ENCODE measurements around the gene MAP2K7.

DNA sequence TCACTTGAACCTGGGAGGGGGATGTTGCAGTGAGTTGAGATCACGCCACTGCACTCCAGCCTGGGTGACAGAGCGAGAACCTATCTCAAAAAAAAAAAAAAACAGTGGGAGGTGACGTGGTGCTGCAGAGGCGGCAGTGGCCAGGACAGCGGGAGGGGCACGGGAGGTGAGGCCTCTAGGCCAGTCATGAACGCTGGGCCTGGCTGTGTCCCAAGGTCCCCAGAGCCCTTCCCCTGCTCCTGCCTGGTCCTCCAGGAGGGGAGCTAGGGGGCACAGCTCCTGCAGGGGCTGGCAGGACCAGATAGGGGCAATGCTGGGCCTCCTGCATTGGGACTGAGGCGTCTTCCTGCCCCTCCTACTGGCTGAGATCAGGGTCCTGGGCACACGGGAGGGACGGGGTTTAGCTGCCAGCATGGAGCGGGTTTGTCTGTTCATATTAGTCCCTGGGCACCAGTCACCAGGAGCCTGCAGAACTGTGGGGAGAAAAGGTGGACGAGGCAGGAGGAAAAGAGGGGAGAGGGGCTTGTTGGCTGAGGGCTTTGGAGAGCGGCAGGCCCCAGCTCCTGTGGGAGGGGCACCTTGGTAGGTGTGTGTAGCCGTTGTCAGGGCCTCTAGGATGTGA lies 4.5 kb downstream of the MAP2K7 start:
- TF ChIP-seq, protein P1, sequence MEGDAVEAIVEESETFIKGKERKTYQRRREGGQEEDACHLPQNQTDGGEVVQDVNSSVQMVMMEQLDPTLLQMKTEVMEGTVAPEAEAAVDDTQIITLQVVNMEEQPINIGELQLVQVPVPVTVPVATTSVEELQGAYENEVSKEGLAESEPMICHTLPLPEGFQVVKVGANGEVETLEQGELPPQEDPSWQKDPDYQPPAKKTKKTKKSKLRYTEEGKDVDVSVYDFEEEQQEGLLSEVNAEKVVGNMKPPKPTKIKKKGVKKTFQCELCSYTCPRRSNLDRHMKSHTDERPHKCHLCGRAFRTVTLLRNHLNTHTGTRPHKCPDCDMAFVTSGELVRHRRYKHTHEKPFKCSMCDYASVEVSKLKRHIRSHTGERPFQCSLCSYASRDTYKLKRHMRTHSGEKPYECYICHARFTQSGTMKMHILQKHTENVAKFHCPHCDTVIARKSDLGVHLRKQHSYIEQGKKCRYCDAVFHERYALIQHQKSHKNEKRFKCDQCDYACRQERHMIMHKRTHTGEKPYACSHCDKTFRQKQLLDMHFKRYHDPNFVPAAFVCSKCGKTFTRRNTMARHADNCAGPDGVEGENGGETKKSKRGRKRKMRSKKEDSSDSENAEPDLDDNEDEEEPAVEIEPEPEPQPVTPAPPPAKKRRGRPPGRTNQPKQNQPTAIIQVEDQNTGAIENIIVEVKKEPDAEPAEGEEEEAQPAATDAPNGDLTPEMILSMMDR (conservative IDR thresholded peaks at IDR 0.05; ENCODE audit: low read depth, low read length) = no peak
- TF ChIP-seq POLR2A (IDR thresholded peaks at IDR 0.05; ENCODE audit: low read depth, low read length) (no peak), MXI1 (IDR thresholded peaks at IDR 0.05; ENCODE audit: borderline replicate concordance, low read depth, low read length) (no peak), RFX5 (IDR thresholded peaks at IDR 0.05; ENCODE audit: low read depth, low read length) (no peak)
